K562 (cell line): ENCODE data around the gene SEC23A. TPM values are rescaled to one million over a fixed set of nuclear protein-coding genes. Genes with fewer than 3 reads are reported as not detected.

Source experiments
- CBX5 ChIP-seq: IDR thresholded peaks from 2 replicates; pipeline ENCODE4 v1.6.1; 2014; ENCODE audit warnings: low read depth, borderline replicate concordance
- GABPA ChIP-seq: fragments of 200-800 bp; sonication (Bioruptor generic); conservative IDR thresholded peaks from 2 replicates; pipeline ENCODE4 v1.6.1; 2016; ENCODE audit warnings: low read depth, missing genetic modification characterization, missing compliant biosample characterization
- ILF3 ChIP-seq: fragments of 450-650 bp; IDR thresholded peaks from 2 replicates; pipeline ENCODE4 v1.6.1; 2018; ENCODE audit warnings: antibody characterized with exemption, mild to moderate bottlenecking, moderate library complexity, borderline replicate concordance
- JUNB ChIP-seq: fragments of 450-650 bp; formaldehyde crosslinking; conservative IDR thresholded peaks from 2 replicates; pipeline ENCODE4 v1.4.0; 2020; ENCODE audit warnings: mild to moderate bottlenecking
- MLLT1 ChIP-seq, 2 experiments: fragments of 450-650 bp; IDR thresholded peaks; 2 replicates each; pipeline ENCODE4 v1.6.1; 2016
- MLX ChIP-seq, 2 experiments: fragments of 450-650 bp in 1 of 2; sonication (generic) in 1 of 2; formaldehyde crosslinking; conservative IDR thresholded peaks; 2 replicates each; pipeline versions ENCODE4 v1.4.0 to v1.8.1; 2020 to 2022; ENCODE audit warnings: mild to moderate bottlenecking in 1 of 2, missing genetic modification reagents in 1 of 2
- MYBL2 ChIP-seq, 2 experiments: fragments of 450-650 bp in 1 of 2; sonication (generic) in 1 of 2; formaldehyde crosslinking in 1 of 2; IDR thresholded peaks; 2 replicates each; pipeline versions ENCODE4 v1.6.1 to v1.8.1; 2017 to 2022; ENCODE audit warnings: borderline replicate concordance in 1 of 2, inconsistent platforms in 1 of 2, low read depth in 1 of 2, mild to moderate bottlenecking in 1 of 2, missing genetic modification reagents in 1 of 2, moderate library complexity in 1 of 2
- NR2C2 ChIP-seq, 2 experiments: fragments of 200-800 bp in 1 of 2; sonication (Bioruptor generic) in 1 of 2; sonication (generic) in 1 of 2; formaldehyde crosslinking in 1 of 2; IDR thresholded peaks; 2 replicates each; pipeline versions ENCODE4 v1.6.1 to v1.8.0; 2016 to 2022; ENCODE audit warnings: mild to moderate bottlenecking in 1 of 2, missing compliant biosample characterization in 1 of 2, missing genetic modification characterization in 1 of 2, missing genetic modification reagents in 1 of 2
- PML ChIP-seq: IDR thresholded peaks from 2 replicates; pipeline ENCODE4 v1.6.1; 2012; ENCODE audit warnings: low read length, inconsistent platforms
- RBM25 ChIP-seq: fragments of 200-400 bp; formaldehyde crosslinking; IDR thresholded peaks from 2 replicates; pipeline ENCODE4 v1.6.1; 2018; ENCODE audit warnings: low read length, low read depth, moderate library complexity; ENCODE audit not compliant: severe bottlenecking
- SMAD2 ChIP-seq: fragments of 150-350 bp; IDR thresholded peaks from 2 replicates; pipeline ENCODE4 v1.6.1; 2014; ENCODE audit warnings: low read depth, mild to moderate bottlenecking, low read length
- SRSF9 ChIP-seq: fragments of 200-400 bp; formaldehyde crosslinking; IDR thresholded peaks from 2 replicates; pipeline ENCODE4 v1.6.1; 2017; ENCODE audit warnings: low read depth, low read length, borderline replicate concordance
- TAF1 ChIP-seq: IDR thresholded peaks from 2 replicates; pipeline ENCODE4 v1.6.1; 2011; ENCODE audit warnings: mild to moderate bottlenecking, low read length, moderate library complexity; ENCODE audit not compliant: insufficient read depth, control insufficient read depth, severe bottlenecking; ENCODE audit errors: extremely low read depth
- U2AF1 ChIP-seq: fragments of 200-400 bp; formaldehyde crosslinking; optimal IDR thresholded peaks from 2 replicates; pipeline ENCODE3; 2017; ENCODE audit warnings: mild to moderate bottlenecking, low read depth, low read length, moderate library complexity
- YY1 ChIP-seq, 3 experiments: IDR thresholded peaks; 2 replicates each; pipeline ENCODE4 v1.6.1; 2011; ENCODE audit warnings: low read length in 2 of 3, mild to moderate bottlenecking in 2 of 3, moderate library complexity in 2 of 3, borderline replicate concordance in 1 of 3, control low read depth in 1 of 3, low read depth in 1 of 3; ENCODE audit not compliant: insufficient read depth in 3 of 3, insufficient replicate concordance in 2 of 3, control insufficient read depth in 1 of 3, insufficient read length in 1 of 3; ENCODE audit errors: extremely low read depth in 1 of 3
- ZBED1 ChIP-seq: IDR thresholded peaks from 2 replicates; pipeline ENCODE4 v1.6.1; 2014
- ZBTB2 ChIP-seq: fragments of 450-650 bp; IDR thresholded peaks from 2 replicates; pipeline ENCODE4 v1.6.1; 2016; ENCODE audit warnings: antibody characterized with exemption
- ZBTB43 ChIP-seq: sonication (generic); formaldehyde crosslinking; IDR thresholded peaks from 2 replicates; pipeline ENCODE4 v1.8.0; 2023; ENCODE audit warnings: mild to moderate bottlenecking, missing genetic modification reagents
- ZBTB8A ChIP-seq: fragments of 450-650 bp; IDR thresholded peaks from 2 replicates; pipeline ENCODE4 v1.6.1; 2018; ENCODE audit warnings: mild to moderate bottlenecking, moderate library complexity; ENCODE audit not compliant: partially characterized antibody
- ZNF253 ChIP-seq: fragments of 250-450 bp; sonication (Bioruptor Pico); conservative IDR thresholded peaks from 2 replicates; pipeline ENCODE4 v1.6.1; 2021; ENCODE audit warnings: mild to moderate bottlenecking
- ZNF764 ChIP-seq: fragments of 250-450 bp; sonication (Bioruptor Pico); IDR thresholded peaks from 2 replicates; pipeline ENCODE4 v1.4.0; 2020; ENCODE audit warnings: low read depth, mild to moderate bottlenecking, moderate library complexity
- polyA plus RNA-seq, 8 experiments: library from polyadenylated mRNA; depleted of rRNA in 4 of 8; stranded (reverse) in 5 of 8; unstranded in 3 of 8; fragments of >200 nt; fragmentation: Nextera tagmentation in 2 of 8; fragmentation: Illumina TruSeq in 1 of 8; extraction: Ambion mirVana in 2 of 8; extraction: Trizol in 1 of 8; gene quantifications; 2 replicates each; pipeline versions ENCODE4 v1.2.1 to v1.2.3, GENCODE V29; 2011 to 2014; ENCODE audit warnings: inconsistent platforms in 1 of 8, missing spikeins in 1 of 8
- total RNA-seq, 7 experiments: library from RNA; depleted of rRNA in 6 of 7; stranded (reverse); fragments of >200 nt in 6 of 7; fragmentation: Illumina TruSeq in 2 of 7; extraction: Trizol in 2 of 7; gene quantifications; 2 replicates each; pipeline versions ENCODE4 v1.2.1 to v1.2.3, GENCODE V29; 2011 to 2021; ENCODE audit warnings: low replicate concordance in 1 of 7

Gene SEC23A
- total and polyA plus RNA-seq, 9 of the 15 experiments (the other 6 are each of a cell fraction or from before 2014, with no cell fraction given) = 5.5 to 47.0 (median 14.5) TPM

GRCh38 chr14:39114073-39114838, 11.2 kb upstream of the SEC23A start, which contains the start of gene GEMIN2 (continued):
- TF ChIP-seq ZBED1 (no peak), ZBTB2 (peak; percentile 92), ZNF764 (no peak), ILF3 (no peak), SRSF9 (no peak), RBM25 (no peak), CBX5 (no peak), SMAD2 (no peak), MLLT1 (IDR thresholded peaks at IDR 0.05) (no peak), JUNB (CRISPR knock-in tag) (no peak), MLX (CRISPR knock-in tag; conservative IDR thresholded peaks at IDR 0.05) (no peak), ZBTB8A (no peak), GABPA (tag) (peak; percentile 55; the same call in 1 of the 2 replicates), U2AF1 (no peak), MYBL2 (IDR thresholded peaks at IDR 0.05; ENCODE audit: low read depth) (peak; percentile 60), MYBL2 (CRISPR knock-in tag; IDR thresholded peaks at IDR 0.05; ENCODE audit: borderline replicate concordance) (no peak), PML (0 out of 2 replicates have a peak, but pooled peaks have one; percentile 1), TAF1 (peak; percentile 52), ZBTB43 (CRISPR knock-in tag) (no peak), ZNF253 (no peak), NR2C2 (CRISPR knock-in tag; IDR thresholded peaks at IDR 0.05) (no peak), NR2C2 (tag; IDR thresholded peaks at IDR 0.05) (peak; percentile 87), YY1 (IDR thresholded peaks at IDR 0.05; ENCODE audit: borderline replicate concordance in 1 of 3, control insufficient read depth in 1 of 3, extremely low read depth in 1 of 3, insufficient read depth in 3 of 3, insufficient read length in 1 of 3, insufficient replicate concordance in 2 of 3, low read depth in 1 of 3, low read length in 2 of 3) (peak in 2 of 3 experiments; percentile 50 to 79)
